GM20000 (cell line): ENCODE results near the gene NRK.

ENCODE experiments used
- DNase-seq: peaks from one replicate; pipeline ENCODE4 v3.0.0; 2012; ENCODE audit warnings: low spot score
- TF ChIP-seq, protein P1 (sequence below): IDR thresholded peaks from 2 replicates; pipeline ENCODE4 v1.5.1; 2012; ENCODE audit warnings: mild to moderate bottlenecking, control low read depth; ENCODE audit errors: extremely low read depth, missing control alignments

Gene NRK

GRCh38 chrX:105894721-105895120 lies 72.4 kb downstream of the NRK start:
- TF ChIP-seq, protein P1, sequence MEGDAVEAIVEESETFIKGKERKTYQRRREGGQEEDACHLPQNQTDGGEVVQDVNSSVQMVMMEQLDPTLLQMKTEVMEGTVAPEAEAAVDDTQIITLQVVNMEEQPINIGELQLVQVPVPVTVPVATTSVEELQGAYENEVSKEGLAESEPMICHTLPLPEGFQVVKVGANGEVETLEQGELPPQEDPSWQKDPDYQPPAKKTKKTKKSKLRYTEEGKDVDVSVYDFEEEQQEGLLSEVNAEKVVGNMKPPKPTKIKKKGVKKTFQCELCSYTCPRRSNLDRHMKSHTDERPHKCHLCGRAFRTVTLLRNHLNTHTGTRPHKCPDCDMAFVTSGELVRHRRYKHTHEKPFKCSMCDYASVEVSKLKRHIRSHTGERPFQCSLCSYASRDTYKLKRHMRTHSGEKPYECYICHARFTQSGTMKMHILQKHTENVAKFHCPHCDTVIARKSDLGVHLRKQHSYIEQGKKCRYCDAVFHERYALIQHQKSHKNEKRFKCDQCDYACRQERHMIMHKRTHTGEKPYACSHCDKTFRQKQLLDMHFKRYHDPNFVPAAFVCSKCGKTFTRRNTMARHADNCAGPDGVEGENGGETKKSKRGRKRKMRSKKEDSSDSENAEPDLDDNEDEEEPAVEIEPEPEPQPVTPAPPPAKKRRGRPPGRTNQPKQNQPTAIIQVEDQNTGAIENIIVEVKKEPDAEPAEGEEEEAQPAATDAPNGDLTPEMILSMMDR, result no peak
- no peak for DNase-seq

DNA sequence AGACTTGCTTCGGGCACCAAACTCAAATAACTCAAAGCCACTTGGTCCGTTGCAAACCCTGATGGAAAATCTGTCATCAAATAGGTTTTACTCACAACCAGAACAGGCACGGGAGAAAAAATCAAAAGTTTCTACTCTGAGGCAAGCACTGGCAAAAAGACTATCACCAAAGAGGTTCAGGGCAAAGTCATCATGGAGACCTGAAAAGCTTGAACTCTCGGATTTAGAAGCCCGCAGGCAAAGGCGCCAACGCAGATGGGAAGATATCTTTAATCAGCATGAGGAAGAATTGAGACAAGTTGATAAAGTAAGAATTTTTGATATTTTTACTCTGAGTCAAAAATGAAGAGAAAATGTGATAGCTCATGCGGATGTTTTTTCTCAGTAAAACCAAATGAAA lies 87.2 kb downstream of the NRK start:
- no peak for DNase-seq
- TF ChIP-seq, protein P1, result no peak

DNA sequence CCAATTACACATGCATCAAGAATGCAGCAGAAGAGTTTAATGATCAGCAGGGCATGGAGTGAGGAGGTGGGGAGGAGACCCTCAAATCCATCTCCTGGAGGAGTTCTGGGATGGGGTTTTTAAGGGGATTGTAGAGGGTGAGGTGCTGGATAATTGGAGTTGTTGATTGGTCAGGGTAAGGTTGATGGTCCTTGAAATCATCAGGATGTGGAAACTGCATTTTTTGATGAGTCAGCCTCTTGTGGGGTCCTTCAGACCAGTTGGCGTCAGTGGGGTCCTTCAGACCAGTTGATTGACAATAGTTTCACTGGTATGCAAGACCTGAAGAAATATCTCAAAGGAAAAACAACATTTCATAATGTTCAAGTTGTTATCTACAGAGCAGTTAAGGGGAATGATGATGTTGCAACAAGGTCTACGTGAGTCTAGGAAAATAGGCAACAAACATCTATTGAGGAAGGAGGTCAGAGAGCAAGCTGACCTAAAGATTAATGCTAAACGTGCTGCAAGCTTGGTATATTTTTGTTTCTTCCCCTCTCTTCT lies 88.3 kb downstream of the NRK start:
- TF ChIP-seq, protein P1, result no peak
- DNase-seq, result no peak

GRCh38 chrX:105945266-105945665 lies 122.9 kb downstream of the NRK start:
- DNase-seq, result no peak

GRCh38 chrX:105969487-105969886 lies 147.1 kb downstream of the NRK start:
- no peak for DNase-seq
- TF ChIP-seq, protein P1, result no peak

More at GRCh38 chrX:105945266-105945665, 122.9 kb downstream of the NRK start:
- TF ChIP-seq, protein P1, result no peak

GRCh38 chrX:105972690-105973386 lies 150.5 kb downstream of the NRK start:
- TF ChIP-seq, protein P1, result no peak
- no peak for DNase-seq

GRCh38 chrX:105973387-105973739 lies 151.0 kb downstream of the NRK start:
- TF ChIP-seq, protein P1, result no peak
- no peak for DNase-seq
